Ecto neural progenitor cell (in vitro differentiated cells): ENCODE data around the gene RHNO1.
A peak's percentile ranks its signal among the peaks of the same experiment; 100 is the strongest.
"Not testable (repeated sequence)": the region's sequence is repeated elsewhere in the genome, so short reads cannot be mapped to it uniquely, and the experiment has no call there.

ENCODE experiments used
- DNase-seq: peaks from one replicate; pipeline ENCODE4 v3.0.0-alpha.2; 2018; ENCODE audit warnings: low spot score

Gene RHNO1

GRCh38 chr12:2858944-2859421 lies 18.0 kb upstream of the RHNO1 start:
- DNase-seq: no peak

- no peak for DNase-seq
Measured at GRCh38 chr12:2860170-2860569, 16.9 kb upstream of the RHNO1 start.

GRCh38 chr12:2862876-2863275 lies 14.1 kb upstream of the RHNO1 start:
- no peak for DNase-seq

- not testable (repeated sequence) for DNase-seq
Measured at GRCh38 chr12:2863402-2863801, 13.6 kb upstream of the RHNO1 start.

- no peak for DNase-seq
Measured at GRCh38 chr12:2864198-2864597, 12.8 kb upstream of the RHNO1 start.

GRCh38 chr12:2868986-2869632 lies 7.9 kb upstream of the RHNO1 start:
- DNase-seq: not testable (repeated sequence)

- no peak for DNase-seq
Measured at GRCh38 chr12:2876431-2877046, 484 bp upstream of the RHNO1 start.

GRCh38 chr12:2877953-2878732 lies 1.1 kb downstream of the RHNO1 start:
- no peak for DNase-seq

- DNase-seq: no peak
Measured at GRCh38 chr12:2879853-2880252, 2.8 kb downstream of the RHNO1 start.

- DNase-seq: no peak
Measured at GRCh38 chr12:2884810-2885209, 7.8 kb downstream of the RHNO1 start.

- no peak for DNase-seq
Measured at GRCh38 chr12:2886768-2887450, 9.9 kb downstream of the RHNO1 start.

- no peak for DNase-seq
Measured at GRCh38 chr12:2890001-2890387, 13.0 kb downstream of the RHNO1 start.

- DNase-seq: peak; percentile 100
Measured at GRCh38 chr12:2890388-2891239, 13.6 kb downstream of the RHNO1 start, which contains the start of gene TULP3. Gene TULP3, plus strand, starts transcription at chr12:2890891. Its CDS starts 57 bp downstream, at chr12:2890948.

- DNase-seq: no peak
Measured at GRCh38 chr12:2891240-2892053, 14.4 kb downstream of the RHNO1 start.

- no peak for DNase-seq
Measured at GRCh38 chr12:2892246-2892645, 15.2 kb downstream of the RHNO1 start.

- no peak for DNase-seq
Measured at GRCh38 chr12:2893007-2893406, 16.0 kb downstream of the RHNO1 start.

GRCh38 chr12:2895051-2895451 lies 18.0 kb downstream of the RHNO1 start:
- no peak for DNase-seq

- no peak for DNase-seq
Measured at GRCh38 chr12:2895511-2895910, 18.5 kb downstream of the RHNO1 start.

GRCh38 chr12:2897418-2897817 lies 20.4 kb downstream of the RHNO1 start:
- no peak for DNase-seq

GRCh38 chr12:2900642-2901041 lies 23.6 kb downstream of the RHNO1 start:
- DNase-seq: no peak
